G401.6 (cell line): Measurements from ENCODE around the gene SPATA46.

ENCODE experiments used
- FAIRE-seq: peaks from 2 replicates; lab custom pipeline; 2012; peaks lifted over from hg19 to GRCh38; lab: Jason Lieb, UNC

Gene SPATA46

GRCh38 chr1:162390396-162391185 is 13.9 kb upstream of the SPATA46 start:
- FAIRE-seq = no peak

GRCh38 chr1:162389971-162390370 is 13.3 kb upstream of the SPATA46 start:
- no peak for FAIRE-seq

GRCh38 chr1:162389021-162389818 is 12.6 kb upstream of the SPATA46 start:
- no peak for FAIRE-seq

- no peak for FAIRE-seq
These were observed 12.0 kb upstream of the SPATA46 start for GRCh38 chr1:162388615-162389014.

- no peak for FAIRE-seq
These were observed 11.5 kb upstream of the SPATA46 start for GRCh38 chr1:162388083-162388594.

GRCh38 chr1:162387226-162388082 is 10.8 kb upstream of the SPATA46 start:
- no peak for FAIRE-seq

- no peak for FAIRE-seq
These were observed 9.9 kb upstream of the SPATA46 start for GRCh38 chr1:162386292-162387225.

DNA sequence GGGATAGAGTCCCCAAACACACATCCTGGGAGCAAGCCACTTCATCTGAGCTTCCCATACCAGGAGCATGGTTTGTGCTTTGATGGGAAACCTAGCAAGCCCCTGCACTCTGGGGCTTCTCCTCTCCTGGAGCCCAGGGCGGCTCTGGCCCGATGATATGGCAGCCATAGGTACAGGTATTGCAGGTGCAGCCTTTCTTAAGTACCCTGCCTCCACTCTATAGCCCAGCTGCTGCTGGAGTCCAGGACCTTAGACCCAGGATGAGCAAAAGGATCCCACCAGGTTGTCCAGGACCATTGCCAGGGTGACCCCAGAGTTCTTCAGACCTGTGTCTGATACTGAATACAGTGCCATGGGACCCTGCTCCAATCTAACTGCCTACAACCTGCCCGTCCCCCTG is 9.0 kb upstream of the SPATA46 start:
- no peak for FAIRE-seq

- FAIRE-seq = no peak
These were observed 8.6 kb upstream of the SPATA46 start for GRCh38 chr1:162385280-162385623.

DNA sequence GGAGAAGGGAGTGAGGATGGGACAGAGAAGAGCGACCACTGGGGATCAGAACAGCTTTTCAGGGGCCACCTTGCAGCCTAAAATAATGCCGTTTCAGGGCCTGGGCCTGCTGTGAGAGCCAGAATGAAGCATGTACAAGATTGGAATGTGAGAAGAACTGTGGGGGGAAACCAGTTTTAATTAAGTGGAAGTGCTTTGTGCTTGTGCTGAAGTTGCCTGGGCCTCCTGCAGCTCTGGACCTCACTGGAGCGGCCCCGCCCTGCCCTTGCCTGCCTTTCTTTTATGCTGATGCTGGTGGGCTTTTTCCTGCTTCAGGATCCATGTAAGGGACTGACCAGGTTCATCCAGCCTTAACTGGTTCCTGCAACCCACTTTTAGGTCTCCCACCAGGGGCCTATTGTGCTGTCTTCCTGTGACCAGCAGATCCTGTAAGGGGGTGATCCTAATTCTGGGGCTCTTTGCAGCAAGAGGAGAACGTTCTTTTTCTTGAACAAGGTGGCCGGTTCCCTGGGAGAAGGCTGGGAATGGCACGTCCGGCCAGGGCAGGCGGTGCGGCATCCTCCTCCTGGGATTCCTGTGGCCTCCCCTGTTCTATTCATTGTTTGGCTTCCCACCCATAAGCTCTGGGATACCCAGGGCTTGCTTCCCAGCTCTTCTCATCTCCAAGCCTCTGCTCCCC is 8.1 kb upstream of the SPATA46 start:
- FAIRE-seq = no peak

- no peak for FAIRE-seq
These were observed 7.5 kb upstream of the SPATA46 start for GRCh38 chr1:162384116-162384515.

DNA sequence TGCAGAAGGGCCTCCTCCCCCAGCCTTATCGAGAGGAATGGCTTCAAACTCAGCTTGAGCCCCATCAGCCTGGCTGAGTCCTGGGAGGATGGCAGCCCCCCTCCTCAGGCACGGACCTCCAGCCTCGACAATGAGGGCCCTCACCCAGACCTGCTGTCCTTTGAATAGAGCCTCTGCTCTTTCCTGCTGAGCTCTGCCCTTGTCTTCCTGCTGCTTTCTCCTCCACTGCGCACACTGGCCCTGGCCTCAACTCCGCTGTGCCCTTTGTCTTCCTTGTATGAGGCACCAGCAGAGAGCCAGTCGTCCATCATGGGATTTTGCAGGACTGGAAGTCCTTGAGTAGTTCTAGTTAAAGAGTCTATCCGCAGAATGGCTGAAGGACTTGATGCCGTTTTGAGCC is 6.9 kb upstream of the SPATA46 start:
- no peak for FAIRE-seq

DNA sequence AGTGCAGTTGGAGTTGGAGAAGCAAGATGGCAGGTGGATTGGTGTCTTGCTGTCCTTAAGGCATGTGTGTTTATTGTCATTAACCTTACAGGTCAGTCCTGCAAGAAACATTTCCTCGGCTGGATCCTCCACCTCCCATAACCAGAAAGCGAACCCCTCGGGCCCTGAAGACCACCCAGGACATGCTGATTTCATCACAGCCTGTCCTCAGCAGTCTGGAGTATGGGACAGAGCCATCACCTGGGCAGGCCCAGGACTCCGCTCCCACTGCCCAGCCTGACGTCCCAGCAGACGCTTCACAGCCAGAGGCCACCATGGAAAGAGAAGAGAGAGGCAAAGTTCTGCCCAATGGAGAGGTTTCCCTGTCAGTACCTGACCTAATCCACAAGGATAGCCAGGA is 6.4 kb upstream of the SPATA46 start:
- no peak for FAIRE-seq

- FAIRE-seq = no peak
These were observed 5.5 kb upstream of the SPATA46 start for GRCh38 chr1:162381941-162382750.

- FAIRE-seq = no peak
These were observed 4.7 kb upstream of the SPATA46 start, which contains the start of gene C1orf226 for GRCh38 chr1:162381383-162381782. Gene C1orf226, plus strand, starts transcription at chr1:162381728. Its CDS starts 174 bp downstream, at chr1:162381902.

DNA sequence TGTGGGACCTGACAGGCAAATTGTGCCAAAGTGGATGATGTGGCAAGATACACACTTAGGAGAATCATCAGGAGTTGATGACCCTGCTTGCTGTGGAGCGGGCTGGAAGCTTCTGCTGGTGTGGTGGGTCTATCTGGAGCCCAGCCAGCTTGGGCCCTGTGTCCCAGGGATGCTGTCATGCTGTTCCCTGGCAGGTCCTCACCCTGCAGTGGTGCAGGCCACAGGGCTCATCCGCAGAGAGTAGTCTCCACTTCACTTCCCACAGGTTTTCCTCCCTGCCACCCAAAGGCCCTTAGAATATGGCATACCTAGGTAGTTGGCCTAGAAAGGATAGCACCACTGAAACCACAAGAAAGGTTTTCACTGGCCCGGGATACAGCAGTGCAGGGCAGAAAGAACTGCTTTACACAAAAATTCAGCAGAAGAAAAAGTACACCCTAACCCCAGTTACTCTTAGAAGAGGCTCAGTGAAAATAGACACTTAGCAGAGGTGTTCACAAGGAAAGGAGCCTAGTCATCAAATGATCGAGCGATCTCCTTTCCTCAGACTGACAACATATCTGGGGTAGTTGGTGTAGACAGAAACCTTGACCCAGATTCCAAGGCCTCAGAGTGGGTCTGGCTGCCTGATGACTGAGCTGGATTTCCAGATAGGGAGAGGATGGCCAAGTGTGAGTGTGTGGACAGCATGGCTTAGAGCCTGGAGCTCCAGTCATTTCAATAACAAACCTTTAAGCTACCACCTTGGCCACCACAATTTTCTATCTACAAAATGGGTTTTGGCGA is 3.6 kb upstream of the SPATA46 start:
- no peak for FAIRE-seq

- FAIRE-seq = no peak
These were observed 1.2 kb downstream of the SPATA46 start for GRCh38 chr1:162375463-162375862.

DNA sequence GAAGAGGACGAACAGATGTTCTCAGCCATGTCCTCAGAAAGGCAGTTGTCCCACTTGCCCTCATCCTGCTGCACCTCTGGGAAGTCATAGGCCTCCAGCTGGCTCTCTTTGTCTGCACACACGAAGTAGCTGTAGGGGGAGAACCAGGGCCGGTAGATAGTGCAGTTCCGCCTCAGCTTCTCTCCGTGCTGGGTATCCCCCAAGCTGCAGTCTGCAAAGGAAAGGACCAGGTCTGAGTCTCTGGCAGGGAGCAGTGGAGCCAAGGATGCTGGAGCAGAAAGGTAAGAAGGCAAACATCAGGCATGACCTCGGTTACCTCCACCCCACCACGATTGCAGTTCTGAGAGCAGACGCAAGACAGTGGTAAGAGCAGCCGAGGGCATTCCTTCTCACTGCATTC is 2.2 kb downstream of the SPATA46 start:
- no peak for FAIRE-seq
